GM12892 (cell line): Measurements from ENCODE around the gene SLC26A6. TPM values are rescaled to one million over a fixed set of nuclear protein-coding genes. Genes with fewer than 3 reads are reported as not detected.

Source experiments
- DNase-seq: peaks from one replicate; pipeline ENCODE4 v3.0.0; 2011; ENCODE audit not compliant: insufficient read length
- FAIRE-seq: peaks from 2 replicates; lab custom pipeline; 2011; peaks lifted over from hg19 to GRCh38; lab: Jason Lieb, UNC
- POLR2A ChIP-seq: IDR thresholded peaks from 2 replicates; pipeline ENCODE4 v1.6.1; 2011; ENCODE audit warnings: low read depth, low read length, control low read depth
- POLR2AphosphoS5 ChIP-seq: IDR thresholded peaks from 2 replicates; pipeline ENCODE4 v1.6.1; 2011; ENCODE audit warnings: low read depth, low read length, control low read depth
- TAF1 ChIP-seq: IDR thresholded peaks from 2 replicates; pipeline ENCODE4 v1.6.1; 2011; ENCODE audit warnings: low read depth, mild to moderate bottlenecking, control low read depth, low read length, borderline replicate concordance
- polyA plus RNA-seq: library from polyadenylated mRNA; unstranded; fragments of >200 nt; gene quantifications from one replicate; pipeline ENCODE4 v1.2.1, GENCODE V29; 2012; ENCODE audit warnings: missing spikeins, inconsistent platforms; ENCODE audit not compliant: missing spikeins

SLC26A6 gene, protein sequence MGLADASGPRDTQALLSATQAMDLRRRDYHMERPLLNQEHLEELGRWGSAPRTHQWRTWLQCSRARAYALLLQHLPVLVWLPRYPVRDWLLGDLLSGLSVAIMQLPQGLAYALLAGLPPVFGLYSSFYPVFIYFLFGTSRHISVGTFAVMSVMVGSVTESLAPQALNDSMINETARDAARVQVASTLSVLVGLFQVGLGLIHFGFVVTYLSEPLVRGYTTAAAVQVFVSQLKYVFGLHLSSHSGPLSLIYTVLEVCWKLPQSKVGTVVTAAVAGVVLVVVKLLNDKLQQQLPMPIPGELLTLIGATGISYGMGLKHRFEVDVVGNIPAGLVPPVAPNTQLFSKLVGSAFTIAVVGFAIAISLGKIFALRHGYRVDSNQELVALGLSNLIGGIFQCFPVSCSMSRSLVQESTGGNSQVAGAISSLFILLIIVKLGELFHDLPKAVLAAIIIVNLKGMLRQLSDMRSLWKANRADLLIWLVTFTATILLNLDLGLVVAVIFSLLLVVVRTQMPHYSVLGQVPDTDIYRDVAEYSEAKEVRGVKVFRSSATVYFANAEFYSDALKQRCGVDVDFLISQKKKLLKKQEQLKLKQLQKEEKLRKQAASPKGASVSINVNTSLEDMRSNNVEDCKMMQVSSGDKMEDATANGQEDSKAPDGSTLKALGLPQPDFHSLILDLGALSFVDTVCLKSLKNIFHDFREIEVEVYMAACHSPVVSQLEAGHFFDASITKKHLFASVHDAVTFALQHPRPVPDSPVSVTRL
- 14.3 TPM for polyA plus RNA-seq

GRCh38 chr3:48635222-48636021 is at the start of gene SLC26A6:
Gene SLC26A6, minus strand, starts transcription at chr3:48635461. Its CDS starts 68 bp downstream, at chr3:48635393.
- TF ChIP-seq TAF1 (no peak), POLR2AphosphoS5 (0 out of 2 replicates have a peak, but pooled peaks have one; percentile 30), POLR2A (peak; percentile 34; the same call in 1 of the 2 replicates)
- peak; percentile 100 for DNase-seq
- FAIRE-seq = peak; percentile 99

DNA sequence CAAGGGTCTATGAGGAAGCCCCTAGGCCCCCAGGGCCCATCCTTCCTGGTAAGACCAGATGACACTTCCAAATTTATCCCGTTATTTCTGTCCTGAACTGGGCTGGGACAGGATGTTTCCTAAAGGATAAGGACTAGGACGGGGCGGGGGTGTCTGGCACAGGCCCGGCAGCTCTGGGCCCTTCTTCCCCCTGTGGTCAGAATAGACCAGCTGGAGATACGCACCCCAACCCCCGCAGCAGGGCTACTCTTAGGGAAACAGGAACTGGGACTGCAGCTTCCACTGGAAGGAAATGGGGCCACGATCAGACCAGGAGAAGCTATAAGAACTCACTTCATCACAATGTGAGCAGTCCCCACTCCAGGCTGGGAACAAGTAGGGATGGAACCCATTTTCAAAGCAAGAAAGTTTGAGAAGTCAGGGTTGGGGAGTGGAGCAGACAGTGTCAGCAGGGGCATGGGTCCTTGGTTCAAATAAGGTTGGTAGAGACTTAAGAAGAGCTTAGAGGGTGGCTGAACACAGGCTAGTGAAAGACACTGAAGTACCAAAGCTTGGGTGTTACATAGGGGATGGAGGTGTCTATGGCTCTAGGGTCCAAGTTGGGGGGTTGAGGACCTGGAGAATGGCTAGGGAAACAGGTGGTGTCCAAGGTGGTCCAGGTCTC is 49.4 kb upstream of the SLC26A6 start:
- no peak for FAIRE-seq
- TF ChIP-seq TAF1 (no peak), POLR2AphosphoS5 (no peak), POLR2A (no peak)
- no peak for DNase-seq

DNA sequence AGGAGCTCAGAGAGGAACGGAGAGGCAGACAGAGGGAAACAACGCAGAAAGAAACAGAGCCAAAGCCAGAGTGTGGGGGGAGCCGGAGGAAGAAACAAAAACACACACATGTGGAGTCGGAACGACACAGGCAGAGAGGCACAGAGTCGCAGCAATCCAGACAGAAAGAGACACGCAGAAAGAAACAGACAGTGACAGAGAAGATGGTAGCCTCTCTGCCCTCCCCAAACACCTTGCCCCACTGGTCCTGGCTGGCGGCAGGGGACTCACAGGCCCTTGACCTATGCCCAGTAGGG is 48.7 kb upstream of the SLC26A6 start:
- DNase-seq (no peak), FAIRE-seq (no peak)
- TF ChIP-seq POLR2A (no peak), TAF1 (no peak), POLR2AphosphoS5 (no peak)

GRCh38 chr3:48682786-48683185 is 47.5 kb upstream of the SLC26A6 start:
- TF ChIP-seq TAF1 = no peak
- no peak for TF ChIP-seq POLR2A
- no peak for TF ChIP-seq POLR2AphosphoS5
- DNase-seq (no peak), FAIRE-seq (no peak)

DNA sequence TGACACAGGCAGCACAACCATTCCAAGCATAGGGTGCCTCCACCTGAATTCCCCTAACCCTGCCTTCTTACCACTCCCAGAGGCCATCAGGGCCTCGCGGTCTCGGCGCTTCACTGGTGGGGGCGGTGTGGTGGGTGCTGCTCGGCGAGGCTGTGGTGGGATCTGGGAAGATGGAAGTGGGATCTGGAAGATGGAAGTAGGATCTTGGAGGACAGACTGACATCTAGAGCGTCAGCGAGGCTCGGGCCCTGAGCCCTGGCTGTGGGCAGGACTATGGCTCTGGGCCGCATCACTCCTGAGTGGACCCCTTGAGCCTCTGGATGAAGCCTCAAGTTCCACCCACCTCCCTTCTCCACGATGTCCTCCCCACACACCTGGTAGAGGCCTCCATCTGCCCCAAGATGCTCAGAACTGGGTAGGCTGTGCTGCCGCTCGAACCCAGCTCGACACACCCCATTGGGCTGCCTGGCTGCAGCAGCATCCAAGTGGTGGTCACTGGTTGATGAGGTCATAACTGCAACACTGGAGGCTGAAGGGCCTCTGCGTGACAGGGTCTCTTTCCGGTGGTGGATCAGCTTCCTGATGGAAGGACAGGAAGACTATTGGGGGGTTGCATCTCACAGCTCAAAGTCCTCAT is 46.8 kb upstream of the SLC26A6 start:
- FAIRE-seq (no peak), DNase-seq (no peak)
- TF ChIP-seq POLR2AphosphoS5 (no peak), POLR2A (no peak), TAF1 (no peak)

- TF ChIP-seq TAF1 (no peak), POLR2A (no peak), POLR2AphosphoS5 (no peak)
- DNase-seq (no peak), FAIRE-seq (no peak)
These were observed 46.2 kb upstream of the SLC26A6 start for GRCh38 chr3:48681541-48681880.

GRCh38 chr3:48680811-48681540 is 45.7 kb upstream of the SLC26A6 start:
- DNase-seq = no peak
- TF ChIP-seq POLR2AphosphoS5 (no peak), POLR2A (no peak), TAF1 (no peak)
- FAIRE-seq = no peak

DNA sequence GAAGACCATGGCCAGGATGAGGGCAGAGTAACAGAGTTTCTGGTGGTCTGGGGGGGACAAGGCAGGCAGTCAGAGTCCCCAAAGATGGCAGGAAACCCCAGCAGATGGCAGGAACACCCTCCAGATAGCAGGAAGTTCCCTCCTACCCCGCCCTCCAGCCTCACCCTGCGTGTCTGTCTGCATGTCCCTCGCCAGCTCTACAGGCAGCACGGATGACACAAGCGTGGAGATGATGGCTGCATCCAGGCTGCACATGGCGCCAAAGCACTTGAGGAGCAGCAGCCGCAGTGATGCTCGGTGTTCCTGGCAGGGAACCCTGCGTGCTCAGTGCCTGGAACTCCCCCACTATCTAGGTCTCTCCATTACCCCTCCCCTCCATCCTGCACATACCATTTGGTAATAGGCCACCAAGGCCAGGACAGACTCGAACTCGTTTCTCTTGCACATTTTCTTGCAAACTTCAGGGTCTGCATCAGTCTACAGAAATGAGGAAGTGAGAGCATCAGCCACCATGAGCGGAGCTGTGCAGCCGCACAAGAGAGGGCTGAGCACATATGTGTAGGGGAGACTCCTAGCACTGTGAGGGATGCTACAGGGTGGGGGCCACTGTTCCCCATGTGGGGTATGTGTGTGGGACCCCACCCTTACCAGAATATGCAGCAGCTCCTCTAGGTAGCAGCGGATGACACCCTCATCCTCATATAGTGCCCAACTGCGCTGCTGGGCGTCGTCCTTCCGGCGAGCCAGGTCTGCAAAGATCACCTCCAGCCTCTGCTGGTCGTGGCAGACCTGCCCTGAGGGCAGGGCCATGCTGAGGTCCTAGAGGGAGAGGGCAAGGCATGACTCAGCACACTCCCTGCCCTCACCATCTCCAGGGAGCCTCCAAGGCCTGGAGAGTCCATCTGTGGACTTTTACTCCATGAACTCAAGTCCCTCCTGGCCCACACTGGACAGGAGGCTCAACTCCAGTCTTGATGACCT is 44.4 kb upstream of the SLC26A6 start:
- FAIRE-seq (no peak), DNase-seq (peak; percentile 50)
- TF ChIP-seq POLR2AphosphoS5 (no peak), POLR2A (no peak), TAF1 (no peak)
